ENCODE measurements around the gene TEX22. TPM values are rescaled to one million over a fixed set of nuclear protein-coding genes. Genes with fewer than 3 reads are reported as not detected.

Gene TEX22
- total RNA-seq, 1 experiment from 2014 or later, result 0.29 TPM

DNA sequence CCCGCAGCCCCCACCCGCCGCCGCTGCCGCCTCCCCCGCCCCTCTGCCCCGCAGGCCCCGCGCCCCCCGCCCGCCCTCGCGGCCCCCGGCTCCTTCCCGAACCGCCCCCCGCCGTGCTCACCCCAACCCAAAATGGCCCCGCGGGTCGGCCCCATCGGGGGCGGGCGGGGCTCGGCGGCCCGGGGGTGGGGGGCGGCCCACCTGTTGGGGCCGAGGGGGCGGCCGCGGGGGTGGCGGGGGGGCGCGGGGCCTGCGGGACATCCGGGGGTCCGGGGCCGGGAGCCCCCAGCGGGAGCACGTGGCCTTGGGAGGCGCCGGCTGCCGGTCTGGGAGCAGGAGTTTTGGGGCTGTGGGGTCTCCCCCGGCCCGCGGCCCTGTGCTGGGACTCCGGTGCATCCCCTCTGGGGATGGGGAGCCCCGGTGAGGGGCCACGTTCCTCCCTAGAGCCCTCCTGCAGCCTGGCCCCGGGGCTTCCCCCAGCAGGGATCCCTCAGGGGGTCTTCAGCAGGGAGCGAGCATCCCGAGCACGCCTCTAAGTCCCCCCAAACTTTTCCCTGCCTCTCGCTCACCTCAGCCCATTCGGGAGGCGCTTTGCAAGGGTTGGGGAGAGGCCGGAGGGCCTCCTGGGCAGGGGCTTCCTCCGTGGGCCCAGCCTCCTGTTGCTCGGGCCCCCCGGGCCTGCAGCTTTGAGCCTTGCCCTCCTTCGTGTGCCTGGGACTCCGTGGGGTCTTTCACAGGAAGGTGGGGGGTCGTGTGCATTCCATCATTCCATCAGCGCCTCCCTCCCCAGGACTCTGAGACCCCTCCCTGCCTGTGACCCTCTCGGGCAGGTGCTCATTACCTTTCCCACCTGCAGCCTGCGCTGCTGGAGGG lies 22.0 kb downstream of the TEX22 start:
- DNase-seq (ENCODE audit: low read depth), result no peak

DNA sequence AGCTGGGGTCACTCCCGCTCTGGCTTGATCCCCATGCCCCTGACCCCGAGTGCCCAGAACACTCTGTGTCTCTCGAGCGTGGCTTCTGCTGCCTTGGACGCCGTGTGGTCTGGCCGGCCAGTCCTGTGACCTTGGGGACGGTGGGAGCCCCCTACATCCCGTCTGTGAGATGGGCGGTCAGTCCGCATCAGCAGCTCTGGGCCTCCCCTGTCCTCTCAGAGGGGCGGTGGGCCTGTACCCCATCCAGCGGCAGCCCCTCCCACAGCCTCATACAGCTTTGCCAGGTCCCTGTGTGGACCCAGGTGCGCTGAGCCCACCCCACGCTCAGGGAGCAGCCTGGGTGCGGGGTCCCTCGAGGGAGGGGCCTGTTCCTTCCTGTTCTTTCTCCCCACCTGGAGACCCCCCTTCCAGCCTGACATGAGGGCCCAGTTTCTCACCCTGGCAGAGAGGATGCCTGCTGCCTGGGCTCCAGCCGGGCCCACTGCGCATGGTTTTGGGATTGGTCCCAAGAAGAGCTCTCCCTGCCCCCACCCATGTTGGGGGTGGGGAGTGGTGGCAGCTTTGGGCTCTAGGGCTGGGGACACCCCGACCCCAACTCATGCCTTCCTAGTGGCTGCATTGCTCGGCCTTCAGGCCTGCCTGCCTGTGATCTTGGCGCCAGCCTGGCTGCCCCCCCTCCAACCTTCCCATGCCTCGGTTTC lies 22.8 kb downstream of the TEX22 start:
- DNase-seq (ENCODE audit: low read depth), result no peak

DNA sequence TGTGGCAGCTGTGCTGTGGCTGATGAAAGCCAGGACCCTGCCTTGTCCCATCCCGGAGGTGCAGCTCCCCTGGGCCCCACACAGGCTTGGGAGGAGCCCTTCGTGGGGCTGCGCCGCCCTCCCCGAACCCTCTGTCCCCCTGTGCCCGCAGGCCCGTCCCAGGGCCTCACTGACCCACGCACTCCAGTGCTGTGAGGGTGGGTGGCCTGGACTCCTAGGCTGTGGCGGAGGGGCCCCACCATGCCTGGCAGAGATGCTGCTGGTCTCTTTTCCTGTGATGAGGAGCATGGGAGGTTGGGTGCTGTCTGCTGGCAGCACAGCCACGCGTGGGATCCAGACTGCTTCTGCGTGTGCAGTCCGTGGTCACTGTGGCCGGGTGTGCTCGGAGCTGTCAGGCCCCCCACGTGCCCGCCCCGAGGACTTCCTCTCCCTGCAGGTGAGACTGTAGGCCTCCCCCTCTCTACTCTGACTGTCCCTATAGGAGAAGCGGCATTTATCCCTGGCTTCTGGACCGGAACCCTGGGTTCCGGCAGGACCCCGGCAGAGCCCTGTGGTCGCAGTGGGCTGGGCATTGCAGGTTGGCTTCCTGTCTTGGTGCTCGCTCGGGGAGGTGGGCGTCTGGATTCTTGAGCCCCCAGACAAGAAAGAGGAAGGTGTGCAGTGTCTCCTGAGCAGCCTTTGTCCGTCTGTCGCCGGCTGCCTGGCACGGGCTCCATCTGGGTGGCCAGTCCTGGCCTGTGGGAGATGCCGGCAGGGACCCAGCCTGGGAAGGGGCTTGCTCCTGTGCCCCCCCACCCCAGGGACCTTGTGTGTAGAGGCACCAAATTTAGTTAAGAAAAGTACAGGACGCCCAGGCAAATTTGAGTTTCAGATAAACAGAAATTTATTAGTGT lies 23.6 kb downstream of the TEX22 start:
- DNase-seq (ENCODE audit: low read depth), result no peak

DNA sequence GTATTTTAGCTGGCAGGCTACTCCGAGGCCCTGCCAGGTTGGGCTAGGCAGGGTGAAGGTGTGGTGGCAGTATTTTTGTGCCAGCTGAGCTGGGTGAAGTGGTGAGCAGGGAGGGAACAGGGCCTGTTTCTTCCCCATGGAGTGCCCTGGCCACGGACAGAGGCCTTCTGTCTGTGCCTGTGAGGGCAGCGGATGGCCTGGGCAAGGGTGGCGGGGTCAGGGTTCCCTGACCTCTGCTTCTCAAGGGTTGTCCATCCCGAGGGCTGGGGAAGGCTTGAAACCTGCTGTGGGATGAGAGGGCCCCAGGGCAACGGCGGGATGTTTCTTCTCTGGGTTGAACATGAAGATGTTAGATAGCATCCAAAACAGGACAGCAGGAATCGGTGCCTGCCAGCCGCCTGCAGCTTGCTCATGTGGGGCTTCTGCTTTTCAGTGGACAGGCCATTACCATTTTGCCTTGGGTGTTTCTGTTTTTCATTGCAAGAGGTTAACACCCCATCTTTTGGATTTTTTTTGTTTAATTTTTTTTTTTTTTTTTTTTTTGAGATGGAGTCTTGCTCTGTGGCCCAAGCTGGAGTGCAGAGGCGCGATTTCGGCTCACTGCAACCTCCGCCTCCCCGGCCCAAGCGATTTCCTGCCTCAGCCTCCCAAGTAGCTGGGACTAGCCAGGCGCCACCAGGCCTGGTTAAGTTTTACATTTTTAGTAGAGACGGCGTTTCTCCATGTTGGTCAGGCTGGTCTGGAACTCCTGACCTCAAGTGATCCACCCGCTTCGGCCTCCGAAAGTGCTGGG lies 24.6 kb downstream of the TEX22 start:
- no peak for DNase-seq (ENCODE audit: low read depth)

DNA sequence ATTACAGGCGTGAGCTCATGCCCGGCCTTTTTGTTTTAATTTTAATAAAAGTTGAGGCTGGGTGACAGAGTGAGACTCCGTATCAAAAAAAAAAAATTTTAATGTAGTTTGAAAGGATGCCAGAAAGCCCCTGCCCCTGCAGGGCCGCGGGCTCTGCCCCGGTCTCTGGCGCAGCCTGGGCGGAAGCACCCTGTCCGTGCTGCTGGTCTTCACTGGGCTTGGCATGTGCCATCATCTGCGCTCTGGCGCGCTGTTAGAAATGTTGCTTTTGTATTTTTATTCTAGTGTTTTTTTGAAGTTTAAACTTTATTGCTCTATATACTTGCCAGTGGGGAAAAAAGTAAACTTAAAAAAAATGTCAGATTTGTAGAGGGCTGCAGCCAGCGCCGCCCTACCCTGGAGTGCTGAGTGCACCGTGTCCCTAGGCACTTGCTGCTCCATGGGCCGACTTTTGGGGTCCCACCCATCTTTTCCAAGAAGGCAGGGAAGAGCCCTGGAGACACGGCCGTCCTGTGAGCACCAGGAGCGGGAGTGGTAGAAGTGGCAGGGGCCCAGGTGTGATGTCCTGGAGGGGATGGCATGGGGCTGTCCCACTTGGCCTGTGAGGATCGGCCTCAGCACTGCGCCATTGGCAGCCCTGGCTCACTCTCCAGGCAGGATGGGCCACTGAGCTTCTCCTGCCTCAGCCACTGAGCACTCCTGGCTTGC lies 25.3 kb downstream of the TEX22 start:
- no peak for DNase-seq (ENCODE audit: low read depth)

DNA sequence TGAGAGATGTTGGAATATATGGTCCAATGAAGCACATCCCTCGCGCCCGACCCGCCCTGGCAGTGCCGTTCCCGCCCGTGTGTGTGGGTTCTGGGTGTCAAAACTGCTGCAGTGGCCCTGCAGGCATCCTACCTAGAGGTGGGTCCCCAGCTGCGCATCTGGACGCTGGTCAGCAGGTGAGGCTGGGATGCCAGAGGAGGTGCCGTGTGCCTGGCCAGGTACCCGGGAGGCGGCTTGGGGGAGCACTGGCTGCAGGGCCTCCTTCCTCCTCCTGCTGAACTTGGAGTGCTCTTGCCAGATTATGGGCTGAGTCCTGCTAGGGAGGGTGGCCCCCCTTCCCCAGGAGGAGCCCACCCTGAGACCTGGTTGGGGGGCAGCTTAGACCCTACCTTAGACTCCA lies 26.5 kb downstream of the TEX22 start:
- DNase-seq (ENCODE audit: low read depth), result no peak

DNA sequence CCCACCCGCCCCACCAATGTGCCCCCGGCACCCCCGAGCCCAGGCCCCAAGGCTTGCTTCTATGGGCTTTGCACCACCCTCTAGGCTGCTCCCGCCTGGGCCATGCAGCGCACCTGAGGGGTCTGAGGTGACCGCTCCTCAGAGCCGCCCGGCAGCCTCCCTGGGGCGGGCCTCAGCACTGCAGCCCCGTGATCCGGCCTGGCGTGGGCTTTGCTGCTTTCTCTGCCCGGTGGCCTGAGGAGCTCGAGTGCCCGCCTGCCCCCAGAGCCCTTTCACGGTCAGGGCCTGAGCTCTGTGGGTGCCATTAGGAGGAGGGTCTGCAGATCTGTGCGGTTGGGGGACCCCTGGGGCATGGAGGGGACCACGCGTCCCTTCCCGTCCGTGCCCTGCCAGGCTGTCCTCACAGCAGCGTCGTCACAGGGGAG lies 27.5 kb downstream of the TEX22 start:
- no peak for DNase-seq (ENCODE audit: low read depth)

DNA sequence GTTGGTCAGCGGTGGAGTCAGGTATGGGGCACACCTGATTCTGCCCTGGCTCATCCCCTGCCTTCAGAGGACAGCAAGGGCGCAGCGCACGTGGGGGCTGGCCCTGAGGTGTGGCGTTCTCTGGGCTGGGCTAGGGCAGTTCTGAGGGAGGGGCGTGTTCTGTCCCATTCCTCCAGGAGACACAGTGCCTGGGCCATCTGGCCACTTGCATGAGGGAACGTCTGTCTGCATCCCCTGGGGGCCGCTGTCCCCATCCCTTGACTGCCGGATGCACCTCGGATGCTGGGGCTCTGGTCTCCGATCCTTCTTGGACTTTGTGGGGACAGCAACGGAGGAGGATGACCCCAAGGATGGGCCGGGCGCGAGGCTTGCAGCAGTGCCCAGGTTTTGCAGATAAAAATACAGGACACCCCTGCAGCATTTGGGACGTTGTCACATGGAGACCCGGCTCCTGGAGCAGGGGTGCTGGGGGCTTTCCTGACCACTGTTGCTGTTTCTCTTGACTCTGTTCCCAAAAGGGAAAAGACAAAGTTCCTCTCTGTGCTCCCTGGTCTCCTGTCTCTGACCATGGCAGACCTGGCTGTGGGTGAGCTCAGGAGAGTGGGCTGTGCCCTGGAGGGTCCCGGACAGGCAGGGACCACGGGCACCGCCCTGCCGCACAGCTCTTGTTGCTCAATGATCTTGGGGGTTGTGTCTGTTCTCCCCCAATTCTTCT lies 28.2 kb downstream of the TEX22 start:
- no peak for DNase-seq (ENCODE audit: low read depth)

DNA sequence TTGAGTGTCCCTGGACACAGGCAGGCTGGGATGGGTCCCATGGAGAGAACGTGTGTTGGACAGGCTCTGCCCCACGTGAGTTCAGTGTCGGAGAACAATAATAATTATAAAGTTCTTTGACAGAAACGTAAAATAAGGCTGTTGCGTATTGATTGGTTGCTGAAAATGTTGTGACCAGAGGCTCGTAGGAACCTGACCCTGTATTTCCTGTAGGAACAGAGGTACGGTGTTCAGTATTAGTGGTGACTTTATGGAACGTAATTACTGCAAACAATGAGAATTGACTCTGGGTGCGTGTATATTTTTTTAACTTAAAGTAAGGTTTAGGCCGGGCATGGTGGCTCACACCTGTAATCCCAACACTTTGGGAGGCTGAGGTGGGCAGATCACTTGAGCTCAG lies 29.1 kb downstream of the TEX22 start:
- DNase-seq (ENCODE audit: low read depth), result no peak

DNA sequence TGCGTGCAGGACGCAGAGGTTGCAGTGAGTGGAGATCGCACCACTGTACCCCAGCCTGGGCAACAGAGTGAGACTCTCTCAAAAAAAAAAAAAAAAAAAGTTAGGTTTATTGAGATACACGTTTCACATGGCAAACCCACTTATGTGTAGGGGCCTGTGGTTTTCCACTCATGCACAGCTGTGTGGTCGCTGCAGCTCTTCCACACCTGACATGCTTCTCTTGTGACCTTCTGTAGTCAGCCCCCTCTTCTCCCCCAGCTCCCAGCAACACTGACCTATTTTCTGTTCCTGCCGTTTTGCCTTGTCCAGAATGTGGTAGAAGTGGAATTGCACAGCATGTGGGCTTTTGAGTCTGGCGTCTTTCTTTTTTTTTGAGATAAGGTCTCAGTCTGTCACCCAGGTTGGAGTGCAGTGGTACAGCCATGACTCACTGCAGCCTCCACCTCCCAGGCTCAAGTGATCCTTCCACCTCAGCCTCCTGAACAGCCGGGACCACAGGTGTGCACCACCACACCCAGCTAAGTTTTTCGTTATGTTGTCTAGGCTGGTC lies 29.7 kb downstream of the TEX22 start:
- no peak for DNase-seq (ENCODE audit: low read depth)

DNA sequence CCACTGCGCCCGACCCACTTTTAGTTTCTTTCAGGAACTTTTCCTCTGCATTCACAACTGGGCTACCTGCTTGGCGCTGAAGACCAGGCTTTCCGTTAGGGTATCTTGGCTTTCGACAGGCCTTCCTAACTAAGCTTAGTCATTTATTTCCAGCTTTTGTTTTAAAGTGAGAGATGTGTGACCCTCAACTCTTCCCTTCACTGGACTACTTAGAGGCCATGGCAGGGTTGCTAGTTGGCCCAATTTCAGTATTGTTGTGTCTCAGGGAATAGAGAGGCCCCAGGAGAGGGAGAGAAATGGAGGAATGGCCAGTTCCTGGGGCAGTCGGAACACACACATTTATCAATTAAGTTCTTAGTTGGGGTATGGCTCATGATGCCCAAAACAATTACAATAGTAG lies 31.7 kb downstream of the TEX22 start:
- DNase-seq (ENCODE audit: low read depth), result no peak

DNA sequence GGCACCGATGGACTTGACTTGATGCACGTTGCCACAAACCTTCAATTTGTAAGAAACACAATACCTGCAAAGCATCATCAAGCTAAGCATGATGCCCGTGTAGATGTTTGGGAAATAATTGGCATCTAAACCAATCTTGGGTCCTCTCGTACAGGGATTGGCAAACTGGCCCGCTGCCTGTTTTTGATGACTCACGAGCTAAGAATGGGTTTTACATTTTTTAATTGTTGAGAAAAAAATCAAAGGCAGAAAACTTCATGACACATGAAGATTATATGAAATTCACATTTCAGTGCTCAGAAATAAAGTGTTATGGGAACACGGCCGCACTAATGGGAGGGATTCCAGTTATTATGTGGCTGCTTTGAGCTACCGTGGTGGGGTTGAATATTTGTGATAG lies 32.2 kb downstream of the TEX22 start:
- DNase-seq (ENCODE audit: low read depth), result peak; percentile 68

DNA sequence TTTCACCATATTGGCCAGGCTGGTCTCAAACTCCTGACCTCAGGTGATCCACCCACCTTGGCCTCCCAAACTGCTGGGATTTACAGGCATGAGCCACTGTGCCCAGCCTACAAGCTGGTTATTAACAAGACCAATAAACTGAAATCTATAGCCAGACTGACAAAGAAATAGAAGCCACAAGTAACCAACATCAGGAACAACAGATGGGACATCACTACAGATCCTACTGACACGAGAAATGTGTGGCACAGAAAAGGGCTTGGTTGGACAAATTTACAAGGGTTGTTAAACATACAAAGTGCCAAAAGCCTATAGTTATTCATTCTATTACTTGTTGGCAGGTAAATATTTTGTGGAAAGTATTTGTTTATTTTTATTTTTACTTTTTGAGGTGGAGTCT lies 32.9 kb downstream of the TEX22 start:
- no peak for DNase-seq (ENCODE audit: low read depth)

DNA sequence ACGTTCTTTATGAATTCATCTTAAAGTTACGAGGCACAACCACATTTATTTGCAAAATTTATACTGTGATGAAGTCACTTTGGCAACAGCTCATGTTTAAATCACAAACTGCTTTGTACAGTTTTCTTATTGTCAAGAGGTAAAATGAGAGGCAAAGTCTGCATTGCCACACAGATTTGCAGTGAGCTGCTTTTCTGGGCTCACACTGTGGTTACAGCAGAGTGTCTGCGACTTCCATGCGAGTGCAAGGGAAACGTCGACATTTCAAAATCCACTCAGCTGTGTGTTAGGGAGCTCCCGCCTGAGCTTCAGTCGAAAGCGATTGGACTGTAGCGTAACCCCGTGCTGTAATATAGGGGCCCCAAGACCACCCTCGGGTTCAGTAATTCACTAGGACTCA lies 34.3 kb downstream of the TEX22 start:
- no peak for DNase-seq (ENCODE audit: low read depth)

DNA sequence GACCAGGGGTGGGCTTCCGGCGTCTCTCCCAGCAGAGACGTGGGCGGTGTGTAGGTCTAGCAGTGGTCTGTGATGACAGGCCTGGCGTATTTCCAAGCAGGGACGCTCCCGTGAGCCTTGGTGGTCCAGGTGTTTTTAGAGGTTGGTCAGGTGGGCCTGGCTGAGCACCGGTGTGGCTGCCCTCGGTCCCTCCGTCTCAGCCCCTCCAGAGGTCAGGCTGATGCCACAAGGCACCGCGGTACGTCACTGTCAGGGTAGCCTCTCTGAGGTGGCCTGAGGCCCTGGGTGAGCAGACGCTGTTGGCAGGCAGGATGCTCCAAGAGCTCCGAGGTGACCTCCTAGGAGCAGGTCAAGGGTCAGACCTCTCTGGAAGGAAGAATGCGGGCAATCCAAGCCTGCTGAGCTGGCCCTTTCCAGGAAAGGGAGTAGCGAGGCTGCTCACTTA lies 34.8 kb downstream of the TEX22 start:
- no peak for DNase-seq (ENCODE audit: low read depth)

DNA sequence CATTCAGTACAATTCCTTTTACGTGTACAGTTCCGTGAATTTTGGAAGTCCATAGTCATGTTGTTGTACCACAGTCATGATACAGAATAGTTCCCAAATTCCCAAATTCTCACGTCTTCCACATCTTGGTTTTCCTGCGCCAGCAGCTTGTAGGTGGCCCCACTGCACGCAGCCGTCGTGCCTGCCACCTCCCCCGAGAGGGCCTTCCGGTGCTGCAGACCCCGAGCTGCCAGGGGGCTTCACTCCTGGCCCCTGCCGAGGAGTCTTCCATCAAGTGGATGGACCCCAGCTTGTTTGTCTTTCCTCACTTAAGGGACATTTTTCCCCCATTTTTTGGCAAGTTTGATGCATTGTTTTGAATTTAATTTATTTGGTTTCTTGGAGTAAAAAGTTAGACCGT lies 38.1 kb downstream of the TEX22 start:
- no peak for DNase-seq (ENCODE audit: low read depth)

DNA sequence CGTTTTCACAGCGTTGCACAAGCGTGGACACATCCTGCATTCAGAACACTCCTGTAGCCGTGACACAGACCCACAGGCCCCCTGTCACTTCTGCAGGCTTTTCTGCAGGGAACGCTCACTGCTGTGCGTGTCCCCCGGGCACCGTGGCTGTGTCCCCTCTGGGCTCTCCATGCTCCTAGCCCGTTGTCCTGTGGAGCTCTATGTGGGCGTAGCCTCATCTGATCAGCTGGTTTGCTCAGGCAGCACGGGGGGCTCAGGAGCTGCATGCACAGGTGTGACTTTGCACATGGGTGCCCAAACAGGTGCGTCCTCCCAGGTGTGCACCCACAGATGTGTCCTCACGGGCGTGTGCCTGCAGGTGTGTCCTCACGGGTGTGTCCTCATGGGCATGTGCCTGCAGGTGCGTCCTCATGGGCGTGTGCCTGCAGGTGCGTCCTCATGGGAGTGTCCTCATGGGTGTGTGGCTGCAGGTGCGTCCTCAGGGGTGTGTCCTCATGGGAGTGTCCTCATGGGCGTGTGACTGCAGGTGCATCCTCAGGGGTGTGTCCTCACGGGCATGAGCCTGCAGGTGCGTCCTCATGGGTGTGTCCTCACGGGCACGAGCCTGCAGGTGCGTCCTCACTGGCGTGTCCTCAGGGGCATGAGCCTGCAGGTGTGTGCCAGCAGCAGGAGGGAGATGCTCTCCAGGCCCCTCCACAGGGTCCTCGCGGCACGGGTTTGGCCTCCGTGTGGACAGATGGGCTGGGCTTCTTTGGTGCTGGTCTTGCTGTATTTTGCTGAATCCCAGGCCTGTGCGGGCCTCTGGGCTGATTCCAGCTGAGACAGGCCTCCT lies 38.8 kb downstream of the TEX22 start:
- DNase-seq (ENCODE audit: low read depth), result no peak

DNA sequence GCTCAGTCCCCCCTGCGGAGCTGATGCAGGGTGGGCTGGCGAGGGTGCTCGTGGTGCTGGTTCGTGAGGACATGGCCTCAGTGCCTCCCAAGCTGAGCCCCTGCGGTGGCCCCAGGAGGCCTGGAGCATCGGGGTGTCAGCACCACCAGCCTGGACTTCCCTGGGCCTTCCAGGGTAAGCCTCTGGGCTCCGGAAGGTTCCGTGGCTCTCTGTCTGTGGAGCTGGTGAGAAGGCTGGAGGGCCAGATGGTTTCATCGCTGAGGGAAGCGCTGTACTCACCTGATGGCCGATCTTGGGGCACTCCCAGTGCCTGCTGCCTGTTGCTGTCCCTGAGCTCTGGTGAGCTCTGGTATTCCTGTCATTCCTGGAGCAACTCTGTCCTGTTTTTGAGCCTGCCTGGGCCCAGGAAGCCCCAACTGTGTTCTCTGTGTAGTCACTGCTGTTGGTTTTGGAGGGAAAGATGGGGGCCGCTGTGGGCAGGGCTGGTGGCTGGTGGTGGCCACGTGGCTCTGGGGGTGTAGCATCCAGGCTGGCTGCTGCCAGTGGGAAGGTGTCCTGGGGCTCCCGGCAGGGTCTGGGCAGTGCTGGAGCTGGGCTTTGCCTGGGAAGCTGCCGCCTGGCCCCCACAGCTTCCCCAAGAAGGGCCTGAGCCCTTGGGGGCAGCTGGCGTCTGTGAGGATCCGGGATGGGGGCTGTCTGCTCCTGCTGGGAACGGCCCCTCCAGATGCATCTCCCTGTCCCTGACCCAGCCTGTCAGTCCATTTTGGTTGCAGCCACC lies 39.6 kb downstream of the TEX22 start:
- DNase-seq (ENCODE audit: low read depth), result no peak
